Spleen (tissue), 11 donors: ENCODE results near the gene KCNRG. TPM values are rescaled to one million over a fixed set of nuclear protein-coding genes. Genes with fewer than 3 reads are reported as not detected.

Experiments used
- DNase-seq: peaks from one replicate; pipeline ENCODE4 v3.0.0-alpha.2; 2020
- H3K27ac ChIP-seq, 8 donors: fragments of 200-600 bp; sonication (generic) in 7 of 8; 1 replicate in 4 of 8; 2 replicates in 4 of 8; pipeline versions ENCODE4 v1.5.0 to v1.8.0; 2016 to 2021; ENCODE audit warnings: inconsistent platforms in 4 of 8, mild to moderate bottlenecking in 4 of 8, moderate library complexity in 1 of 8
- H3K27me3 ChIP-seq, 7 donors: fragments of 200-600 bp; sonication (generic) in 6 of 7; replicated peaks in 1 of 7; 1 replicate in 4 of 7; 2 replicates in 3 of 7; pipeline versions ENCODE4 v1.5.0 to v1.8.0; 2016 to 2021; ENCODE audit warnings: inconsistent platforms in 3 of 7, mild to moderate bottlenecking in 1 of 7
- H3K36me3 ChIP-seq, 6 donors: fragments of 200-600 bp; sonication (generic) in 5 of 6; 1 replicate in 4 of 6; 2 replicates in 2 of 6; pipeline versions ENCODE4 v1.5.0 to v1.8.0; 2016 to 2021; ENCODE audit warnings: inconsistent platforms in 2 of 6
- H3K4me1 ChIP-seq, 6 donors: fragments of 200-600 bp; sonication (generic) in 5 of 6; 1 replicate in 3 of 6; 2 replicates in 3 of 6; pipeline versions ENCODE4 v1.5.0 to v1.8.0; 2016 to 2021; ENCODE audit warnings: inconsistent platforms in 3 of 6
- H3K4me3 ChIP-seq, 8 donors: fragments of 200-600 bp; sonication (generic) in 7 of 8; 1 replicate in 4 of 8; 2 replicates in 4 of 8; pipeline versions ENCODE4 v1.5.0 to v1.8.0; 2016 to 2021; ENCODE audit warnings: inconsistent platforms in 4 of 8, mild to moderate bottlenecking in 4 of 8, moderate library complexity in 2 of 8
- H3K9me3 ChIP-seq, 8 donors: fragments of 200-600 bp; sonication (generic) in 7 of 8; 1 replicate in 4 of 8; 2 replicates in 4 of 8; pipeline versions ENCODE4 v1.5.0 to v1.8.0; 2016 to 2021; ENCODE audit warnings: inconsistent platforms in 4 of 8
- POLR2A ChIP-seq, 3 donors: fragments of 450-650 bp; IDR thresholded peaks; one replicate each; pipeline ENCODE4 v1.5.1; 2017; ENCODE audit warnings: antibody characterized with exemption in 3 of 3, mild to moderate bottlenecking in 1 of 3
- POLR2AphosphoS5 ChIP-seq, 3 donors: sonication (generic); formaldehyde crosslinking; IDR thresholded peaks; one replicate each; pipeline ENCODE4 v1.5.1; 2017; ENCODE audit warnings: antibody characterized with exemption in 3 of 3
- WGBS, 5 donors: extraction: QIAGEN DNeasy Blood & Tissue Kit in 3 of 5; methylation state at CpG; one replicate each; pipeline versions ENCODE4 v1.1.5 to v1.1.7; 2013 to 2018; 5-methylcytosine and 5-hydroxymethylcytosine counted together
- intact Hi-C: fragments of 100-400 bp; cut with DNase I; formaldehyde crosslinking; loops from one replicate; pipeline ENCODE4 v1.15.0; 2023; ENCODE audit warnings: low total_unique reads
- polyA plus RNA-seq, 3 donors: library from polyadenylated mRNA; stranded (reverse); fragments of 200-250 nt; gene quantifications; one replicate each; pipeline ENCODE4 v1.2.1, GENCODE V29; 2013
- total RNA-seq, 7 donors: library from RNA; depleted of rRNA in 3 of 7; stranded (reverse); fragments of >200 nt in 3 of 7; fragmentation: NEBNext Ultra II Directional in 4 of 7; extraction: Animal tissue kit (Norgen Biotek cat#: 25700) in 4 of 7; gene quantifications; one replicate each; pipeline versions ENCODE4 v1.1.0 to v1.2.1, GENCODE V29; 2016 to 2021
- TF ChIP-seq, protein P1 (sequence below), 11 experiments: fragments of 200-600 bp in 7 of 11; fragments of 450-650 bp in 4 of 11; sonication (generic) in 4 of 11; IDR thresholded peaks in 8 of 11; conservative IDR thresholded peaks in 3 of 11; 1 replicate in 7 of 11; 2 replicates in 4 of 11; pipeline versions ENCODE4 v1.4.0 to v1.8.0; 2016 to 2021; ENCODE audit warnings: antibody characterized with exemption in 11 of 11, inconsistent platforms in 4 of 11, mild to moderate bottlenecking in 1 of 11
- donor health status: healthy with polysubstance abuse.
- donor health status: DM: no; HTN: no; CAD: no; lungs with moderate emphysema.
- donor health status: DM: no; HTN: no; CAD: no.
- donor health status: Bipolar disorder and iron deficiency.
- donor health status: healthy.
- donor health status: DM: no; HTN: no; CAD: no.
- donor health status: DM: yes; HTN: yes; CAD: no.

Gene KCNRG
- total and polyA plus RNA-seq, 10 donors: 0.35 to 2.6 (median 0.86) TPM; not detected in 1

- Histone ChIP-seq H3K4me1 (peaks cover 0 to 14% (median 5%) of the 10 kb centered on the region in 6 donors), H3K9me3 (no peaks in the 10 kb centered on the region), H3K27ac (peak overlapping the region in 1 of 8 donors; percentile 3), H3K27me3 (no peaks in the 10 kb centered on the region), H3K36me3 (peaks cover 0 to 54% (median 7%) of the 10 kb centered on the region in 6 donors), H3K4me3 (no peak overlapping the region)
- no peak for TF ChIP-seq POLR2AphosphoS5 (IDR thresholded peaks at IDR 0.05)
- TF ChIP-seq, protein P1, sequence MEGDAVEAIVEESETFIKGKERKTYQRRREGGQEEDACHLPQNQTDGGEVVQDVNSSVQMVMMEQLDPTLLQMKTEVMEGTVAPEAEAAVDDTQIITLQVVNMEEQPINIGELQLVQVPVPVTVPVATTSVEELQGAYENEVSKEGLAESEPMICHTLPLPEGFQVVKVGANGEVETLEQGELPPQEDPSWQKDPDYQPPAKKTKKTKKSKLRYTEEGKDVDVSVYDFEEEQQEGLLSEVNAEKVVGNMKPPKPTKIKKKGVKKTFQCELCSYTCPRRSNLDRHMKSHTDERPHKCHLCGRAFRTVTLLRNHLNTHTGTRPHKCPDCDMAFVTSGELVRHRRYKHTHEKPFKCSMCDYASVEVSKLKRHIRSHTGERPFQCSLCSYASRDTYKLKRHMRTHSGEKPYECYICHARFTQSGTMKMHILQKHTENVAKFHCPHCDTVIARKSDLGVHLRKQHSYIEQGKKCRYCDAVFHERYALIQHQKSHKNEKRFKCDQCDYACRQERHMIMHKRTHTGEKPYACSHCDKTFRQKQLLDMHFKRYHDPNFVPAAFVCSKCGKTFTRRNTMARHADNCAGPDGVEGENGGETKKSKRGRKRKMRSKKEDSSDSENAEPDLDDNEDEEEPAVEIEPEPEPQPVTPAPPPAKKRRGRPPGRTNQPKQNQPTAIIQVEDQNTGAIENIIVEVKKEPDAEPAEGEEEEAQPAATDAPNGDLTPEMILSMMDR (IDR thresholded peaks at IDR 0.05 in 8 of 11, conservative IDR thresholded peaks at IDR 0.05 in 3 of 11): no peak
- no peak for TF ChIP-seq POLR2A (IDR thresholded peaks at IDR 0.05)
- intact Hi-C loops: no loop called here
- DNase-seq: no peak
- WGBS, 5 donors: 65 to 73% (median 71%) methylated on average over 2 of the region's 2 CpGs
These were observed 11.7 kb downstream of the KCNRG start for GRCh38 chr13:50026788-50027473.

DNA sequence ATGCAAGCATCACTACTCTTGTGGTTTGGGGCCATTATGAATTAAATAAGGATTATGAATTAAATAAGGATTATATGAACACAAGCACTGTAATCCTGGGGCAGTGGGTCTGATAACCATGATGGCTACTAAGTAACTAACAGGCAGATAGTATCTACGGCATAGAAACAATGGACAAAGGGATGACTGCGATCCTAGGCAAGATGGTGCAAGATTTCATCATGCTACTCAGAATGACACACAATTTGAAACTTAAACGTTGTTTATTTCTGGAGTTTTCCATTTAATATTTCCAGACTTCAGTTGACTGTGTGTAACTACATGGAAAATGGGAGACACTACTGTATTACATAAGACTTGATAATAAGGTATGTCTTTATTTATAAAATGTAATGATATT lies 15.1 kb downstream of the KCNRG start:
- 88 to 97% (median 90%) methylated on average over 3 of the region's 3 CpGs for WGBS, 5 donors

DNA sequence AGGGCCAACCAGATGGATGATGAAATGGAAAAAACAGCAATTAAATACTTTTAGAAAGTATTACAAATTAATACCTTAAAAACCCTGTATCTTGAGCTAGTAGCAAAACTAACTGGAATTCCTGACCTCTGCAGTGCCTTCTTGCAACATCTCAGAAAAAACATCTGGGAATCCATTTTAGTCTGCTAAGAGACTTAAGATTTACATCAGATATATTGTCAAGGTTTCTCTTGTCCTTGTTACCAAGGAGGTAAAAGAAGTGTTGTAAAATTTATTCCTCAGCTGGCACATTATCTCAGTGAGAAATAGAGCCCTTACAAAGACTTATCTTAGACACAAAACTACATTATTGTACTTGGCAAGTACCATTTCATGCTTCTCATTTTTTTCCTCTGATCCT lies 18.5 kb downstream of the KCNRG start:
- Histone ChIP-seq H3K9me3 (no peaks in the 10 kb centered on the region), H3K4me1 (peaks cover 0 to 12% (median 0%) of the 10 kb centered on the region in 6 donors), H3K4me3 (no peak overlapping the region), H3K27me3 (no peaks in the 10 kb centered on the region), H3K27ac (peak overlapping the region in 2 of 8 donors; percentile 3 to 9), H3K36me3 (peaks cover 0 to 5% (median 0%) of the 10 kb centered on the region in 6 donors)
- DNase-seq: no peak
- intact Hi-C loops: no loop called here
- TF ChIP-seq POLR2A (IDR thresholded peaks at IDR 0.05) (no peak), POLR2AphosphoS5 (IDR thresholded peaks at IDR 0.05) (no peak)
- TF ChIP-seq, protein P1 (IDR thresholded peaks at IDR 0.05 in 8 of 11, conservative IDR thresholded peaks at IDR 0.05 in 3 of 11): no peak

More for the DNA sequence above, 15.1 kb downstream of the KCNRG start:
- no peak overlapping the region for H3K27ac ChIP-seq
- H3K9me3 ChIP-seq: no peaks in the 10 kb centered on the region
- TF ChIP-seq POLR2A (IDR thresholded peaks at IDR 0.05) (no peak), POLR2AphosphoS5 (IDR thresholded peaks at IDR 0.05) (no peak)
- TF ChIP-seq, protein P1 (IDR thresholded peaks at IDR 0.05 in 8 of 11, conservative IDR thresholded peaks at IDR 0.05 in 3 of 11): no peak
- peaks cover 0 to 26% (median 5%) of the 10 kb centered on the region in 6 donors for H3K4me1 ChIP-seq
- DNase-seq: no peak
- H3K4me3 ChIP-seq: no peak overlapping the region
- H3K36me3 ChIP-seq: peaks cover 0 to 22% (median 2%) of the 10 kb centered on the region in 6 donors
- no peaks in the 10 kb centered on the region for H3K27me3 ChIP-seq
- intact Hi-C loops: no loop called here

DNA sequence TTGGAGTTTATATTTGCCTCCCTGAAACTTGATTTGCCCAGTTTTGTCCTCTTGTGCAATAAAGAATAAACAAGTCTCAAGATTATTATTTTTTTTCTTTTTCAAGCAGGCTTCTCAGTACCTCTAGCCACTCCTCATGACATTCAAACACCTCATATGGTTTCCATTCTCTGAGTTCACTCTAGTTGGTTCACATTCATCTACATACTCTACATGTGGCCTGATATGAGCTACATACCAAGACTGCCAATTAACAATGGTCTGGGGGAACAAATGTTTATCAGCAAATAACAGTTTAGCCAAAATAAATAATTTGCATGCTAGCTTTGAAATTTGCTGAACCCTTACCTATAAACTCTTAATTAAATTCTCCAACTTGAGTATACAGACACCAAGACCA lies 22.5 kb downstream of the KCNRG start:
- DNase-seq: no peak
- Histone ChIP-seq H3K4me3 (no peak overlapping the region), H3K36me3 (peaks cover 0 to 41% (median 9%) of the 10 kb centered on the region in 6 donors), H3K4me1 (peaks cover 0 to 12% (median 0%) of the 10 kb centered on the region in 6 donors), H3K9me3 (no peaks in the 10 kb centered on the region), H3K27me3 (no peaks in the 10 kb centered on the region), H3K27ac (no peak overlapping the region)
- TF ChIP-seq, protein P1 (IDR thresholded peaks at IDR 0.05 in 8 of 11, conservative IDR thresholded peaks at IDR 0.05 in 3 of 11): no peak
- TF ChIP-seq POLR2A (IDR thresholded peaks at IDR 0.05) (no peak), POLR2AphosphoS5 (IDR thresholded peaks at IDR 0.05) (no peak)
- intact Hi-C loops: no loop called here
